ENCODE measurements around the gene CSF2.

GRCh38 chr5:132098621-132099020, 25.0 kb downstream of the CSF2 start:
- no peak for TF ChIP-seq EZH2 (IDR thresholded peaks at IDR 0.05; ENCODE audit: borderline replicate concordance, insufficient read depth, low read depth, low read length, poor library complexity, severe bottlenecking)
- TF ChIP-seq, protein P1, sequence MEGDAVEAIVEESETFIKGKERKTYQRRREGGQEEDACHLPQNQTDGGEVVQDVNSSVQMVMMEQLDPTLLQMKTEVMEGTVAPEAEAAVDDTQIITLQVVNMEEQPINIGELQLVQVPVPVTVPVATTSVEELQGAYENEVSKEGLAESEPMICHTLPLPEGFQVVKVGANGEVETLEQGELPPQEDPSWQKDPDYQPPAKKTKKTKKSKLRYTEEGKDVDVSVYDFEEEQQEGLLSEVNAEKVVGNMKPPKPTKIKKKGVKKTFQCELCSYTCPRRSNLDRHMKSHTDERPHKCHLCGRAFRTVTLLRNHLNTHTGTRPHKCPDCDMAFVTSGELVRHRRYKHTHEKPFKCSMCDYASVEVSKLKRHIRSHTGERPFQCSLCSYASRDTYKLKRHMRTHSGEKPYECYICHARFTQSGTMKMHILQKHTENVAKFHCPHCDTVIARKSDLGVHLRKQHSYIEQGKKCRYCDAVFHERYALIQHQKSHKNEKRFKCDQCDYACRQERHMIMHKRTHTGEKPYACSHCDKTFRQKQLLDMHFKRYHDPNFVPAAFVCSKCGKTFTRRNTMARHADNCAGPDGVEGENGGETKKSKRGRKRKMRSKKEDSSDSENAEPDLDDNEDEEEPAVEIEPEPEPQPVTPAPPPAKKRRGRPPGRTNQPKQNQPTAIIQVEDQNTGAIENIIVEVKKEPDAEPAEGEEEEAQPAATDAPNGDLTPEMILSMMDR (IDR thresholded peaks at IDR 0.05) = no peak

Data from B cell (primary cell).